GM18498 (cell line): ENCODE measurements around the gene MGAT4B.

Experiments
- ATAC-seq: cut with Tn5 transposase; IDR thresholded peaks from one replicate; pipeline ENCODE4 v1.9.1; 2021; ENCODE audit warnings: mild to moderate bottlenecking, moderate library complexity; ENCODE audit not compliant: unreplicated experiment

Gene MGAT4B

GRCh38 chr5:179827680-179828079 lies 21.0 kb upstream of the MGAT4B start:
- no peak for ATAC-seq

GRCh38 chr5:179825655-179826182 lies 19.1 kb upstream of the MGAT4B start:
- ATAC-seq = no peak

GRCh38 chr5:179824745-179825112 lies 18.1 kb upstream of the MGAT4B start:
- no peak for ATAC-seq

- ATAC-seq = no peak
Observed at GRCh38 chr5:179823937-179824744, 17.5 kb upstream of the MGAT4B start.

- no peak for ATAC-seq
Observed at GRCh38 chr5:179822444-179822990, 15.9 kb upstream of the MGAT4B start.

- no peak for ATAC-seq
Observed at GRCh38 chr5:179822059-179822432, 15.4 kb upstream of the MGAT4B start.

- ATAC-seq = peak; percentile 52
Observed at GRCh38 chr5:179821298-179822058, 14.8 kb upstream of the MGAT4B start.

- peak; percentile 45 for ATAC-seq
Observed at GRCh38 chr5:179820483-179821297, 14.0 kb upstream of the MGAT4B start, which contains the start of gene SQSTM1. SQSTM1 (plus strand) TSS chr5:179820905; CDS start chr5:179820937, 32 bp downstream.

- no peak for ATAC-seq
Observed at GRCh38 chr5:179820127-179820482, 13.4 kb upstream of the MGAT4B start.

GRCh38 chr5:179819296-179820126 lies 12.8 kb upstream of the MGAT4B start:
- no peak for ATAC-seq

- ATAC-seq = peak; percentile 66
Observed at GRCh38 chr5:179818746-179819295, 12.2 kb upstream of the MGAT4B start.

GRCh38 chr5:179817890-179818745 lies 11.5 kb upstream of the MGAT4B start:
- ATAC-seq = no peak

- no peak for ATAC-seq
Observed at GRCh38 chr5:179817470-179817840, 10.8 kb upstream of the MGAT4B start.

GRCh38 chr5:179816796-179817469 lies 10.3 kb upstream of the MGAT4B start:
- no peak for ATAC-seq

- no peak for ATAC-seq
Observed at GRCh38 chr5:179816401-179816795, 9.7 kb upstream of the MGAT4B start.

- no peak for ATAC-seq
Observed at GRCh38 chr5:179815491-179816249, 9.0 kb upstream of the MGAT4B start.

GRCh38 chr5:179814090-179814489 lies 7.4 kb upstream of the MGAT4B start:
- ATAC-seq = no peak
